Kidney (tissue), 11 donors: ENCODE data around the gene PARG. TPM values are rescaled to one million over a fixed set of nuclear protein-coding genes. Genes with fewer than 3 reads are reported as not detected.
A peak's percentile ranks its signal among the peaks of the same experiment; 100 is the strongest.
"Not testable (repeated sequence)": the region's sequence is repeated elsewhere in the genome, so short reads cannot be mapped to it uniquely, and the experiment has no call there.

Experiments used
- DNase-seq, 5 donors: peaks; one replicate each; pipeline ENCODE4 v3.0.0-alpha.2; 2013 to 2020
- FAIRE-seq: peaks from 2 replicates; lab custom pipeline; 2012; peaks lifted over from hg19 to GRCh38; lab: Jason Lieb, UNC
- H3K27ac ChIP-seq, 2 donors: one replicate each; pipeline ENCODE4 v1.7.0; 2013; ENCODE audit warnings: low read depth in 2 of 2, low read length in 2 of 2, inconsistent platforms in 1 of 2
- H3K27me3 ChIP-seq: one replicate; pipeline ENCODE4 v1.7.1; 2013; ENCODE audit warnings: low read length, inconsistent platforms; ENCODE audit not compliant: control insufficient read depth, insufficient read depth
- H3K36me3 ChIP-seq, 3 donors: one replicate each; pipeline versions ENCODE4 v1.7.0 to v1.7.1; 2013; ENCODE audit warnings: low read length in 3 of 3, control low read depth in 1 of 3, inconsistent platforms in 1 of 3; ENCODE audit not compliant: insufficient read depth in 3 of 3, control insufficient read depth in 2 of 3
- H3K4me1 ChIP-seq, 3 donors: one replicate each; pipeline versions ENCODE4 v1.7.0 to v1.7.1; 2013; ENCODE audit warnings: low read length in 3 of 3, inconsistent platforms in 1 of 3, low read depth in 1 of 3; ENCODE audit not compliant: control insufficient read depth in 2 of 3, insufficient read depth in 2 of 3
- H3K4me3 ChIP-seq, 3 donors: one replicate each; pipeline versions ENCODE4 v1.7.0 to v1.8.1; 2013; ENCODE audit warnings: low read length in 3 of 3, control low read depth in 1 of 3, inconsistent platforms in 1 of 3
- H3K9ac ChIP-seq, 3 donors: one replicate each; pipeline versions ENCODE4 v1.7.0 to v1.7.1; 2013; ENCODE audit warnings: low read length in 3 of 3, control low read depth in 1 of 3, inconsistent platforms in 1 of 3
- H3K9me3 ChIP-seq, 3 donors: one replicate each; pipeline versions ENCODE4 v1.7.0 to v1.7.1; 2013; ENCODE audit warnings: low read length in 3 of 3, control low read depth in 1 of 3, inconsistent platforms in 1 of 3; ENCODE audit not compliant: control insufficient read depth in 2 of 3, insufficient read depth in 1 of 3
- intact Hi-C: fragments of 100-400 bp; cut with DNase I; formaldehyde crosslinking; loops from one replicate; pipeline ENCODE4 v1.11.1; 2022
- polyA plus RNA-seq: library from polyadenylated mRNA; stranded (reverse); fragments of 350-450 nt; fragmentation: Illumina TruSeq; extraction: RNeasy Lipid Tissue Mini Kit (QIAGEN cat#74804); gene quantifications from one replicate; pipeline ENCODE4 v1.2.3, GENCODE V29; 2014; ENCODE audit warnings: low read depth, low replicate concordance; ENCODE audit not compliant: insufficient read depth
- total RNA-seq: library from RNA; stranded (reverse); fragmentation: NEBNext Ultra II Directional; extraction: Animal tissue kit (Norgen Biotek cat#: 25700); gene quantifications from one replicate; pipeline ENCODE4 v1.2.1, GENCODE V29; 2021
- donor health status: control.
- donor health status: control.
- donor health status: DM: yes; HTN: yes; CAD: no.
- donor health status: Normal renal cell carcinoma (clear cell type).

PARG gene
- total and polyA plus RNA-seq, 2 donors from 2014 or later: 7.8 to 30.3 TPM

- intact Hi-C loops, H3K4me1 ChIP-seq, H3K27ac ChIP-seq, H3K9me3 ChIP-seq, H3K4me3 ChIP-seq, DNase-seq, H3K9ac ChIP-seq, H3K27me3 ChIP-seq: not testable (repeated sequence)
- FAIRE-seq: peak; percentile 46
- peaks cover 3 to 10% (median 5%) of the 10 kb centered on the region in 3 donors for H3K36me3 ChIP-seq
Observed at GRCh38 chr10:49953122-49953521, 11.3 kb upstream of the PARG start.

GRCh38 chr10:49952006-49952405, 10.2 kb upstream of the PARG start:
- FAIRE-seq, H3K36me3 ChIP-seq, intact Hi-C loops, DNase-seq, H3K27ac ChIP-seq, H3K4me3 ChIP-seq, H3K9me3 ChIP-seq, H3K4me1 ChIP-seq, H3K27me3 ChIP-seq, H3K9ac ChIP-seq: not testable (repeated sequence)

- H3K4me1 ChIP-seq, DNase-seq, H3K36me3 ChIP-seq, H3K27me3 ChIP-seq, H3K9me3 ChIP-seq, intact Hi-C loops, FAIRE-seq, H3K27ac ChIP-seq, H3K9ac ChIP-seq, H3K4me3 ChIP-seq: not testable (repeated sequence)
Observed at GRCh38 chr10:49948737-49949136, 6.9 kb upstream of the PARG start.

- H3K9ac ChIP-seq, H3K4me3 ChIP-seq, H3K4me1 ChIP-seq, DNase-seq, H3K36me3 ChIP-seq, intact Hi-C loops, H3K27me3 ChIP-seq, FAIRE-seq, H3K27ac ChIP-seq, H3K9me3 ChIP-seq: not testable (repeated sequence)
Observed at GRCh38 chr10:49948142-49948541, 6.3 kb upstream of the PARG start.

GRCh38 chr10:49943607-49944006, 1.8 kb upstream of the PARG start:
- H3K4me3 ChIP-seq, intact Hi-C loops, FAIRE-seq, H3K9ac ChIP-seq, H3K27me3 ChIP-seq, H3K36me3 ChIP-seq, H3K27ac ChIP-seq, H3K9me3 ChIP-seq, H3K4me1 ChIP-seq, DNase-seq: not testable (repeated sequence)

- Histone ChIP-seq H3K9ac (peak overlapping the region; percentile 66 to 78 (median 72)), H3K4me3 (peak overlapping the region; percentile 79 to 87 (median 81))
- H3K27ac ChIP-seq, FAIRE-seq, H3K9me3 ChIP-seq, H3K36me3 ChIP-seq, intact Hi-C loops, H3K27me3 ChIP-seq, H3K4me1 ChIP-seq: not testable (repeated sequence)
- peak in 2 of 5 donors; percentile 5 to 15 for DNase-seq
Observed at GRCh38 chr10:49942339-49942705, 495 bp upstream of the PARG start.

GRCh38 chr10:49931959-49932728, 9.7 kb downstream of the PARG start:
- H3K27me3 ChIP-seq, H3K9ac ChIP-seq, H3K9me3 ChIP-seq, H3K4me3 ChIP-seq, FAIRE-seq, H3K36me3 ChIP-seq, H3K27ac ChIP-seq, intact Hi-C loops, H3K4me1 ChIP-seq, DNase-seq: not testable (repeated sequence)

- H3K27ac ChIP-seq, H3K9ac ChIP-seq, DNase-seq, H3K36me3 ChIP-seq, intact Hi-C loops, FAIRE-seq, H3K9me3 ChIP-seq, H3K27me3 ChIP-seq, H3K4me3 ChIP-seq, H3K4me1 ChIP-seq: not testable (repeated sequence)
Observed at GRCh38 chr10:49931276-49931675, 10.6 kb downstream of the PARG start.
